Parathyroid adenoma (tissue), 2 donors: ENCODE data around the gene NLRP9.

Experiments used
- H2AFZ ChIP-seq: fragments of 300-600 bp; sonication (generic); one replicate; pipeline ENCODE4 v1.7.0; 2017; ENCODE audit warnings: antibody characterized with exemption, mild to moderate bottlenecking
- H3K27ac ChIP-seq: fragments of 300-600 bp; sonication (generic); one replicate; pipeline ENCODE4 v1.7.0; 2017
- H3K27me3 ChIP-seq: fragments of 300-600 bp; sonication (generic); one replicate; pipeline ENCODE4 v1.7.0; 2017; ENCODE audit warnings: low read length; ENCODE audit not compliant: control insufficient read depth, insufficient read depth
- H3K36me3 ChIP-seq: fragments of 300-600 bp; sonication (generic); one replicate; pipeline ENCODE4 v1.7.0; 2017; ENCODE audit warnings: low read length; ENCODE audit not compliant: control insufficient read depth, insufficient read depth
- H3K4me1 ChIP-seq: fragments of 300-600 bp; sonication (generic); one replicate; pipeline ENCODE4 v1.7.0; 2017; ENCODE audit warnings: control low read depth
- H3K4me2 ChIP-seq: fragments of 300-600 bp; sonication (generic); one replicate; pipeline ENCODE4 v1.7.0; 2017; ENCODE audit warnings: low read length
- H3K4me3 ChIP-seq: fragments of 300-600 bp; sonication (generic); one replicate; pipeline ENCODE4 v1.7.0; 2017; ENCODE audit warnings: low read depth, low read length
- H3K79me2 ChIP-seq: fragments of 300-600 bp; sonication (generic); one replicate; pipeline ENCODE4 v1.7.0; 2017; ENCODE audit warnings: control low read depth
- H3K9ac ChIP-seq: fragments of 300-600 bp; sonication (generic); one replicate; pipeline ENCODE4 v1.7.0; 2017; ENCODE audit warnings: mild to moderate bottlenecking
- H3K9me3 ChIP-seq: fragments of 300-600 bp; sonication (generic); one replicate; pipeline ENCODE4 v1.7.0; 2017; ENCODE audit warnings: low read length; ENCODE audit not compliant: control insufficient read depth
- TF ChIP-seq, protein P1 (sequence below): fragments of 300-600 bp; sonication (generic); IDR thresholded peaks from one replicate; pipeline ENCODE4 v1.7.0; 2017; ENCODE audit warnings: antibody characterized with exemption, mild to moderate bottlenecking
- donor health status: primary hyperparathyroidism.

The NLRP9 gene

DNA sequence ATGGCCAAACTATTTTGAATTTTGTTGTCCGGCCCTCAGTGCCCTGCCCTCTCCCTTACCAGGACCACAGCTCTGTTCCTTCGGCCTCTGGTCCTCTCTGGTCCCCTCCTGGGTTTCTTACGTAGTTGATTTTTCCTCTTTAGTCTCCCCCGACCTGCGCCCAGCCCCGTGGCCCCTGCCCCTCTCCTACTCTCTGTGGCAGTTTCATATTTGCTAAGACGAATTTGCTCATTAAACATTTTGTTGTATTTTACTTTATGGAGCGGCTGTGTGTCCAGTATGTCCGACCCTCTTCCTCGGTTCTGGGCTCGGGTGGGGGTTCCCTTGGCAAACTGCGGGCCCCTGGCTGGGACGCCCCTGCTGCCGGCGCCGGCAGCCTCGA, 63.8 kb downstream of the NLRP9 start:
- H3K79me2 ChIP-seq = peaks cover 29% of the 10 kb centered on the region
- H2AFZ ChIP-seq = peak overlapping the region; percentile 59
- TF ChIP-seq, protein P1, sequence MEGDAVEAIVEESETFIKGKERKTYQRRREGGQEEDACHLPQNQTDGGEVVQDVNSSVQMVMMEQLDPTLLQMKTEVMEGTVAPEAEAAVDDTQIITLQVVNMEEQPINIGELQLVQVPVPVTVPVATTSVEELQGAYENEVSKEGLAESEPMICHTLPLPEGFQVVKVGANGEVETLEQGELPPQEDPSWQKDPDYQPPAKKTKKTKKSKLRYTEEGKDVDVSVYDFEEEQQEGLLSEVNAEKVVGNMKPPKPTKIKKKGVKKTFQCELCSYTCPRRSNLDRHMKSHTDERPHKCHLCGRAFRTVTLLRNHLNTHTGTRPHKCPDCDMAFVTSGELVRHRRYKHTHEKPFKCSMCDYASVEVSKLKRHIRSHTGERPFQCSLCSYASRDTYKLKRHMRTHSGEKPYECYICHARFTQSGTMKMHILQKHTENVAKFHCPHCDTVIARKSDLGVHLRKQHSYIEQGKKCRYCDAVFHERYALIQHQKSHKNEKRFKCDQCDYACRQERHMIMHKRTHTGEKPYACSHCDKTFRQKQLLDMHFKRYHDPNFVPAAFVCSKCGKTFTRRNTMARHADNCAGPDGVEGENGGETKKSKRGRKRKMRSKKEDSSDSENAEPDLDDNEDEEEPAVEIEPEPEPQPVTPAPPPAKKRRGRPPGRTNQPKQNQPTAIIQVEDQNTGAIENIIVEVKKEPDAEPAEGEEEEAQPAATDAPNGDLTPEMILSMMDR = no peak
- H3K36me3 ChIP-seq = no peaks in the 10 kb centered on the region
- peak overlapping the region; percentile 69 for H3K4me2 ChIP-seq
- H3K9me3 ChIP-seq = no peaks in the 10 kb centered on the region
- peaks cover 33% of the 10 kb centered on the region for H3K4me1 ChIP-seq
- peak overlapping the region; percentile 58 for H3K4me3 ChIP-seq
- H3K27ac ChIP-seq = peak overlapping the region; percentile 68
- H3K27me3 ChIP-seq = no peaks in the 10 kb centered on the region
- H3K9ac ChIP-seq = no peak overlapping the region

DNA sequence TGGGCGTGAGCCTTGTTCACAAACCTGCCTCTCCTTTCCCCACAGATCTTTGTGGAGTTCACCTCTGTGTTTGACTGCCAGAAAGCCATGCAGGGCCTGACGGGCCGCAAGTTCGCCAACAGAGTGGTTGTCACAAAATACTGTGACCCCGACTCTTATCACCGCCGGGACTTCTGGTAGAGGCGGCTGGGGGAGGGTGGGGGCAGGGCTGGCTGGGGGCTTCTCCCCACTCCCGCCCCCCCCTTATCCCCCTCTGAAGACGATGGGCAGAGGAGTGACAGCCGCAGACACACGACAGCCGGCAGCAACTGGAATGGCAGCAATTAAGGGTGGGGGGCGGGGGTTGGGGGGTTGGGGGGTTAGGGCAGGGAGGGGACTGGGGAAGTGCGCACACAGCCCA, 64.3 kb downstream of the NLRP9 start:
- H3K4me2 ChIP-seq = no peak overlapping the region
- no peak overlapping the region for H3K4me3 ChIP-seq
- no peak overlapping the region for H3K27ac ChIP-seq
- TF ChIP-seq, protein P1 = no peak
- H3K9ac ChIP-seq = no peak overlapping the region
- H3K27me3 ChIP-seq = no peaks in the 10 kb centered on the region
- no peaks in the 10 kb centered on the region for H3K36me3 ChIP-seq
- no peaks in the 10 kb centered on the region for H3K9me3 ChIP-seq
- no peak overlapping the region for H2AFZ ChIP-seq
- peaks cover 28% of the 10 kb centered on the region for H3K79me2 ChIP-seq
- H3K4me1 ChIP-seq = peaks cover 27% of the 10 kb centered on the region

DNA sequence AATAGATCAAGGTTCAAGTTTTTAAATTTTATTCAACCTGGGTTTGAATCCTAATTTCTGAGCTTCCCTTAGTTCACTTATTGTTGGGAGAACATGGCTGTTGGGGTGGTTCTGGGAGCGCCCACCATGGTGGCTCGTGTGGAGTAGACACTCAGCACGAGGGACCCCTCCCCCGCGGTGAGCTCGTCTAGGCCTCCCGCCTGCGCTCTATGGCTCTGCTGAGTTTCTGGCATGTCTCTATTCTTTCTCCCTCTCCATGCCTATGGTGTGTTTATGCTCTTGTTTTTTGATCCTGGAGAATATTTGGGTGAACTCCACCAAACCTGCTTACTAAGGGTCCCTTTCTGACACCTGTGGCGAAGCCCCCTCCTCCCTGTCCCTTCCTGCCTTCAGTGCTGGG, 64.7 kb downstream of the NLRP9 start:
- H3K9me3 ChIP-seq = no peaks in the 10 kb centered on the region
- no peak overlapping the region for H3K27ac ChIP-seq
- H3K4me1 ChIP-seq = peaks cover 25% of the 10 kb centered on the region
- H3K9ac ChIP-seq = no peak overlapping the region
- peaks cover 32% of the 10 kb centered on the region for H3K79me2 ChIP-seq
- TF ChIP-seq, protein P1 = no peak
- H3K27me3 ChIP-seq = no peaks in the 10 kb centered on the region
- H3K36me3 ChIP-seq = no peaks in the 10 kb centered on the region
- H3K4me3 ChIP-seq = no peak overlapping the region
- no peak overlapping the region for H2AFZ ChIP-seq
- no peak overlapping the region for H3K4me2 ChIP-seq

DNA sequence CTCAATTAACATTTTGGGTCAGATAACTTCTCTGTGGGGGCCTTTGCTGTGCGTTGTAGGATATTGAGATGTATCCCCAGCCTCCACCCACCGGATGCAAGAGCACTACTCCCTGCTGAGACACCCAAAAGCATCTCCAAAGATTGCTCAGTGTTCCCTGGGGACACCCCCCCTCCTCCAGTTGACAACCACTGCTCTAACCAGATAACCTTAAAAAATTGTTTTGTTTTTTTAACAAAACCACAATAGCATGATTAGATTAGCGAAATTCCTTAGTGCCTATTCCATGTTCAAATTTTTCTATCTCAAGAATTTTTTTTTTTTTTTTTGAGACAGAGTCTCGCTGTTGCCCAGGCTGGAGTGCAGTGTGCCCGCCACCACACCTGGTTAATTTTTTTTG, 65.8 kb downstream of the NLRP9 start:
- Histone ChIP-seq H3K4me3 (no peak overlapping the region), H3K9me3 (no peaks in the 10 kb centered on the region), H3K27me3 (no peaks in the 10 kb centered on the region), H3K79me2 (peaks cover 42% of the 10 kb centered on the region), H3K36me3 (no peaks in the 10 kb centered on the region), H3K9ac (no peak overlapping the region), H3K27ac (no peak overlapping the region), H2AFZ (no peak overlapping the region), H3K4me1 (peaks cover 19% of the 10 kb centered on the region), H3K4me2 (no peak overlapping the region)
- TF ChIP-seq, protein P1 = no peak

DNA sequence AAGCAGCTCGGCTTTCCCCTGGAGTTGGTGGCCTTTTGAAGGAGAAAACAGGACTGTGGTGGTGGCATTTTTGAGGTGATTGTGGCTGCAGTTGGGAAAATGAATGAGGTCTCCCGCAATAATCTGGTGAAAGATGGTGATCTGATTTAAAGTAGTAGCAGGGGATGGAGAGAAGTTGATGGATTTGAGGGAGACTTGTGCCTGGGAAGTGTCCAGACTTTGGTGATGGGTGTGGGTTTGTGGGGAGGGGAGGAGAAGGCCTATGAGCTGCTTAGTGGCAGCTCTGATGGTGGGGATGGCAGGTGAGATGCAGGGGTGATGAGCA, 67.2 kb downstream of the NLRP9 start:
- Histone ChIP-seq H3K4me3 (no peak overlapping the region), H3K79me2 (peaks cover 50% of the 10 kb centered on the region), H2AFZ (no peak overlapping the region), H3K9ac (no peak overlapping the region), H3K4me1 (peaks cover 8% of the 10 kb centered on the region), H3K27me3 (no peaks in the 10 kb centered on the region), H3K36me3 (no peaks in the 10 kb centered on the region), H3K9me3 (no peaks in the 10 kb centered on the region), H3K27ac (peak overlapping the region; percentile 39), H3K4me2 (no peak overlapping the region)
- TF ChIP-seq, protein P1 = no peak
